ENCODE measurements around the gene GNG3.

Gene GNG3

DNA sequence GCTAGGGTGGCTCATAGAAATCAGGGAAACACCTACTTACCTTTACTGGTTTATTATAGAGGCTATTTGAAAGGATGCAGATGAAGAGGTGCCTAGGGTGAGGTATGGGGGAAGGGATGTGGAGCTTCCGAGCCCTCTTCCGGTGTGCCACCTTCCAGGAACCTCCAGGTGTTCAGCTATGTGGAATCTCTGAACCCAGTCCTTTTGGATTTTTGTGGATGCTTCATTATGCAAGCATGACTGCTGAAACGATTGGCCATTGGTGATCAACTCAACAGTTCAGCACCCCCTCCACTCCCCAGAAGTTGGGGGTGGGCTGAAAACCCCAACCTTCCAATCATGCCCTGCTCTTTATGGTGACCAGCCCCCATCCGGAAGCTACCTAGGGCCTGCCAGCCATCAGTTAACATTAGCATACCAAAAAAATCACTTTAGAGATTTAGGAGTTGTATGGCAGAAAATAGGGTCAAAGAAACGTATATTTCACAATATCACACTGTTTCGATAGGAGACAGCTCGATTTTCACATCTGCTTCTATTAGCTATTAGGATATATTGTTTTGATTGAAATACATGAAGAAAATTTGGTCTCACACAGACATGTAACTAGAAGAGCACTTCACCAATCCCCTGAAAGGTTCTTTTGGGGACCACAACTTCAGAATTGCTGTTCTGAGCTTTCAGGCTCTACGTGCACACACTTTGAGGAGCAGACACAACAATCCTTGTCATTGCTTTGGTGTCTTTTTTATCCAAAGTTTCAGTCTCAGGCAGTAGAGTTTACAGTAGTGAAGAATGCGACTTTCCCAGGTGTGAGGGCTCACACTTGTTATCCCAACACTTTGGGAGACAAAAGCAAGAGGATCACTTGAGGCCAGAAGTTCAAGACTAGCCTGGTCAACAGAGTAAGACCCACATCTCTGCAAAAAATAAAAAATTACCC is 50.6 kb downstream of the GNG3 start:
- H3K36me3 ChIP-seq (replicated peaks; ENCODE audit: low read depth, low read length): peaks cover 5% of the 10 kb centered on the region
- no peak overlapping the region for H3K4me3 ChIP-seq (ENCODE audit: low read length)
- H2AFZ ChIP-seq (ENCODE audit: low read depth, low read length): no peak overlapping the region
- no peaks in the 10 kb centered on the region for H4K20me1 ChIP-seq (ENCODE audit: insufficient read depth, low read length)
- H3K4me2 ChIP-seq (ENCODE audit: low read length): no peak overlapping the region
- H3K9ac ChIP-seq (ENCODE audit: low read length): no peak overlapping the region
- H3K4me1 ChIP-seq (ENCODE audit: low read length): peaks cover 17% of the 10 kb centered on the region
- H3K9me3 ChIP-seq (ENCODE audit: insufficient read depth, low read length): no peaks in the 10 kb centered on the region
- no peak overlapping the region for H3K27ac ChIP-seq (ENCODE audit: low read length)
- peaks cover 15% of the 10 kb centered on the region for H3K79me2 ChIP-seq (ENCODE audit: low read length)
- H3K27me3 ChIP-seq (ENCODE audit: low read depth, low read length): no peaks in the 10 kb centered on the region
- TF ChIP-seq EZH2phosphoT487 (IDR thresholded peaks at IDR 0.05; ENCODE audit: low read depth): no peak
- TF ChIP-seq, protein P1, sequence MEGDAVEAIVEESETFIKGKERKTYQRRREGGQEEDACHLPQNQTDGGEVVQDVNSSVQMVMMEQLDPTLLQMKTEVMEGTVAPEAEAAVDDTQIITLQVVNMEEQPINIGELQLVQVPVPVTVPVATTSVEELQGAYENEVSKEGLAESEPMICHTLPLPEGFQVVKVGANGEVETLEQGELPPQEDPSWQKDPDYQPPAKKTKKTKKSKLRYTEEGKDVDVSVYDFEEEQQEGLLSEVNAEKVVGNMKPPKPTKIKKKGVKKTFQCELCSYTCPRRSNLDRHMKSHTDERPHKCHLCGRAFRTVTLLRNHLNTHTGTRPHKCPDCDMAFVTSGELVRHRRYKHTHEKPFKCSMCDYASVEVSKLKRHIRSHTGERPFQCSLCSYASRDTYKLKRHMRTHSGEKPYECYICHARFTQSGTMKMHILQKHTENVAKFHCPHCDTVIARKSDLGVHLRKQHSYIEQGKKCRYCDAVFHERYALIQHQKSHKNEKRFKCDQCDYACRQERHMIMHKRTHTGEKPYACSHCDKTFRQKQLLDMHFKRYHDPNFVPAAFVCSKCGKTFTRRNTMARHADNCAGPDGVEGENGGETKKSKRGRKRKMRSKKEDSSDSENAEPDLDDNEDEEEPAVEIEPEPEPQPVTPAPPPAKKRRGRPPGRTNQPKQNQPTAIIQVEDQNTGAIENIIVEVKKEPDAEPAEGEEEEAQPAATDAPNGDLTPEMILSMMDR (IDR thresholded peaks at IDR 0.05; ENCODE audit: low read depth, low read length): no peak

Data from OCI-LY3 (cell line).